ENCODE measurements around the gene TMEM131L.

Gene TMEM131L

DNA sequence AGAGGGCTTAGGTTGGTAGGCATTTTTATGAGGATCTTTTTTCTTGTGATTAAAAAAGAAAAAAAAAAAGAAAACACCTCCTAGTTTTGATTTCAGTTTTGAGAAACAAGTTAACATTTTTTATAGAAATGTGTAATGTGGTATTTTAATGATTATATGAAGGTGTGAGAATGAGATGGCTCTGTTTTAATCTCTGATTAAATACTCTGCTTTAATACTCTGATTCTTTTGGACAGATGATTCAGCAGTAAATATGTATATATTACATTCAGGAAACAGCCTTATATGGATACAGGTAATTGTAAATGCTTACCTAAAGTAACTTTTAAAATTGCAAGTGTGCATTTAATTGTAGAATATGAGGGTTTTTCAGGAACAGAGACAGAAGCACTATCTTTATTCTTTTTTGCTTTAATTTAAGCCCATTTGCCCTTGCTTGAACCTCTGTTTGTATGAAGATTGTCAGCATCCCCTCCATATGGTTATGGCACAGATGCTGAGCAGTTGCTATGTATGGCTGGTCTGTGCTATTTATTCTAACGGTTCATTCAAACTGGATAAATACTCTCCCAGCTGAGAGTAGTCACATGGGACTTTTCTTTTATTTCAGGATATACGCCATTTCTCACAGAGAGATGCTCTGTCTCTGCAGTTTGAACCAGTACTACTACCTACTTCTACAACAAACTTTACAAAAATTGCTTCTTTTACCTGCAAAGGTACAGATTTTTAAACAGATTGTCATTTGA, 117.0 kb downstream of the TMEM131L start:
- Histone ChIP-seq H3K9me3 (ENCODE audit: control insufficient read depth in 1 of 2, low read length in 2 of 2) (no peaks in the 10 kb centered on the region), H3K4me3 (ENCODE audit: low read depth in 1 of 2, low read length in 2 of 2) (no peak overlapping the region), H3K36me3 (ENCODE audit: control insufficient read depth in 1 of 2, insufficient read depth in 2 of 2, low read length in 2 of 2) (peaks cover 3% of the 10 kb centered on the region in 2 donors), H3K27me3 (ENCODE audit: control insufficient read depth in 1 of 2, insufficient read depth in 2 of 2, low read length in 2 of 2) (no peaks in the 10 kb centered on the region), H3K4me1 (ENCODE audit: control insufficient read depth in 1 of 2, insufficient read depth in 2 of 2, low read length in 2 of 2) (no peaks in the 10 kb centered on the region), H3K9ac (ENCODE audit: low read depth in 1 of 2, low read length in 2 of 2) (no peak overlapping the region), H3K27ac (ENCODE audit: low read depth, low read length) (no peak overlapping the region)

DNA sequence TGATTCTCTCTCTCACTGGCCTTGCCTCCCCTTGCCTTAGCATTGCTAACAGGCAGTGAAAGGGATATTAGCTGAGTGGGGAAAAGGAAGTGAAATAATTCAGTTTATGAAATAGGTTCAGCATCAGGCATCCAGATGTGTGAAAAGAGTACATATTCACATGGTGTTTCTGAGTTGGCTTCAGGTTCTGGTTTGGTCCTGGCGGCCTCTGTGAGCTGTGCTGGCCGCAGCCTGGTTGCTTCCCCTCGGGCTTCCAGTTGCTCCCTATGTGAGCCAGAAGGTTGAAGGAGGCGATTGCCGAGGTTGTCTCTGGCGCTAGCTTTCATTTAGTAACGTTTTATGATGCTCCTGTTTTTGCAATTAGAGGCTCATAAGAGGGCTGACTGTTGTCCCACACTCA, 118.9 kb downstream of the TMEM131L start:
- no peaks in the 10 kb centered on the region for H3K9me3 ChIP-seq (ENCODE audit: control insufficient read depth in 1 of 2, low read length in 2 of 2)

DNA sequence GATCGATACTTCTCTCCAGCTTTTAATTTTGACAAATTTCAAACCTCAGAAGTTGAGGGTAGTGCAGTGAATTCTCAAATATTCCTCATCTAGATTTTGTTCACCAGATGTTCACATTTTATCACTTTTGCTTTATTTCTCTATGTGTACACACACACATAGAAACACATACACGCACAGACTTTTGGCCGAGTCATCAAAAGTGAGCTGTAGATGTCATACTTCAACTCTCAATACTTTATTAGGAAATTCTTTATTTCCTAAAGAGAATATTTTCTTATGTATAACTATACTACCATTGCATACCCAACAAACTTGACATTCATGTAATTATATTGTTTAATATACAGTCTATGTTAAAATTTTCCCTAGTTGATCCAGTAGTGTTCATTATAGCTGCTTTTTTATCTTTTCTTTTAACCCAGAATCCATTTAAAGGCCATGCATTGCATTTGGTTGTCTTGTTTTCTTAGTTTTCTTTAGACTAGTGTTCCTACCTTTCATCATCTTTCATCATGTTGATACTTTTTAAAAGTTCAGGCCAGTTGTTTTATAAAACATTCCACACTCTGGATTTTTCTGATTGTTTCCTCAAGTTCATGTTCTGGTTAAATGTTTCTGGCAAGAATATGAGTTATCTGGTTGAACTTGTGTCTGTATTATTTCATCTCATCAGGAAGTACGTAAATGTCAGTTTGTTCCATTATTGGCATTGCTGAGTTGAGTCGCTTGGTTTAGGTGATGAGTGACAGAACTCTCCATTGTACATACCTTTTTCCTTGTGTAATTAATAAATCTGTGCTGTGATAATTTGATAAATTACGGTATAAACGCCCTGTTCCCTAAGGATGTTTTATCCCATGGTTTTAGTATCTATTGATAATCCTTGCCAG, 123.8 kb downstream of the TMEM131L start:
- H3K4me3 ChIP-seq (ENCODE audit: low read depth in 1 of 2, low read length in 2 of 2), result no peak overlapping the region
- H3K4me1 ChIP-seq (ENCODE audit: control insufficient read depth in 1 of 2, insufficient read depth in 2 of 2, low read length in 2 of 2), result no peaks in the 10 kb centered on the region
- H3K27me3 ChIP-seq (ENCODE audit: control insufficient read depth in 1 of 2, insufficient read depth in 2 of 2, low read length in 2 of 2), result no peaks in the 10 kb centered on the region
- H3K36me3 ChIP-seq (ENCODE audit: control insufficient read depth in 1 of 2, insufficient read depth in 2 of 2, low read length in 2 of 2), result peaks cover 0 to under 1% of the 10 kb centered on the region in 2 donors
- H3K9me3 ChIP-seq (ENCODE audit: control insufficient read depth in 1 of 2, low read length in 2 of 2), result no peaks in the 10 kb centered on the region
- H3K27ac ChIP-seq (ENCODE audit: low read depth, low read length), result no peak overlapping the region
- H3K9ac ChIP-seq (ENCODE audit: low read depth in 1 of 2, low read length in 2 of 2), result no peak overlapping the region

More for the DNA sequence above, 118.9 kb downstream of the TMEM131L start:
- H3K27ac ChIP-seq (ENCODE audit: low read depth, low read length), result no peak overlapping the region
- no peak overlapping the region for H3K9ac ChIP-seq (ENCODE audit: low read depth in 1 of 2, low read length in 2 of 2)
- H3K27me3 ChIP-seq (ENCODE audit: control insufficient read depth in 1 of 2, insufficient read depth in 2 of 2, low read length in 2 of 2), result no peaks in the 10 kb centered on the region
- H3K36me3 ChIP-seq (ENCODE audit: control insufficient read depth in 1 of 2, insufficient read depth in 2 of 2, low read length in 2 of 2), result peaks cover 3% of the 10 kb centered on the region in 2 donors
- H3K4me1 ChIP-seq (ENCODE audit: control insufficient read depth in 1 of 2, insufficient read depth in 2 of 2, low read length in 2 of 2), result no peaks in the 10 kb centered on the region
- no peak overlapping the region for H3K4me3 ChIP-seq (ENCODE audit: low read depth in 1 of 2, low read length in 2 of 2)

DNA sequence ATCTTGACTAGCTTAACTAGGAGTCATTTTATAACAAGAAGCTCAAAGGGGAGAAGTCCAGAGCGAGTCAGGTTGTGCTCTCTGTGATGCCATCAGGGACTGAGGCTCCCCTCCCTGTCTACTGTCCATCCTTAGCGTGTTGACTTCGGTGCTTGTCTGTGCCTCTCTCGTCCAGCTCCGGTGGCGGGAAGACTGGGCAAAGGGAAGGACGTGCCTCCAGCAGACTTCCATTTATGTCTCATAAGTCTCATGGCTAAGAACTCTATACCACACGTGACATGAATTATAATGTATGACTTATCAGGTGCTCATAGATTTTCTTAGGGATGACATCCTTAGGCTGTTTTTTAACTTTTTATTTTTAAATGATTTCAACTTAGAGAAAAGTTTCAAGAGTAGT, 125.3 kb downstream of the TMEM131L start:
- Histone ChIP-seq H3K9me3 (ENCODE audit: control insufficient read depth in 1 of 2, low read length in 2 of 2) (no peaks in the 10 kb centered on the region), H3K27me3 (ENCODE audit: control insufficient read depth in 1 of 2, insufficient read depth in 2 of 2, low read length in 2 of 2) (no peaks in the 10 kb centered on the region), H3K36me3 (ENCODE audit: control insufficient read depth in 1 of 2, insufficient read depth in 2 of 2, low read length in 2 of 2) (peaks cover 6 to 8% of the 10 kb centered on the region in 2 donors), H3K4me1 (ENCODE audit: control insufficient read depth in 1 of 2, insufficient read depth in 2 of 2, low read length in 2 of 2) (no peaks in the 10 kb centered on the region), H3K4me3 (ENCODE audit: low read depth in 1 of 2, low read length in 2 of 2) (no peak overlapping the region), H3K9ac (ENCODE audit: low read depth in 1 of 2, low read length in 2 of 2) (no peak overlapping the region), H3K27ac (ENCODE audit: low read depth, low read length) (no peak overlapping the region)

DNA sequence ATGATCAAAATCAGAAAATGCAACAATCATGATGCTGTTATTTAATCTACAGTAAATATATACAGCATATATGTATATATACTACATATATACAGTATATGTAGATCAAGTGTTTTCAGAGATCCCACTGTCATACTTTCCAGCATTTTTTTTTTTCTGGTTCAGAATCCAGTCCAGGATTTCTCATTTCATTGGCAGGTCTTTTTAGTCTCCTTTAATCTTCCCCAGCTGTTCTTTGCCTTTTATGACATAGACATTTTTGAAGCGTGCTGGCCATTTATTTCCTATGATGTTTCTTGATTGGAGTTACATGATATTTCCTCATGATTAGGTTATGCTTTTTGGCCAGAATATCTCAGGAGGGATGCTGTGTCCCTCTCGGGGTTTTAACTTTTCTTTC, 125.9 kb downstream of the TMEM131L start:
- Histone ChIP-seq H3K27ac (ENCODE audit: low read depth, low read length) (no peak overlapping the region), H3K27me3 (ENCODE audit: control insufficient read depth in 1 of 2, insufficient read depth in 2 of 2, low read length in 2 of 2) (no peaks in the 10 kb centered on the region), H3K4me3 (ENCODE audit: low read depth in 1 of 2, low read length in 2 of 2) (no peak overlapping the region), H3K36me3 (ENCODE audit: control insufficient read depth in 1 of 2, insufficient read depth in 2 of 2, low read length in 2 of 2) (peaks cover 8 to 10% of the 10 kb centered on the region in 2 donors), H3K4me1 (ENCODE audit: control insufficient read depth in 1 of 2, insufficient read depth in 2 of 2, low read length in 2 of 2) (no peaks in the 10 kb centered on the region), H3K9me3 (ENCODE audit: control insufficient read depth in 1 of 2, low read length in 2 of 2) (no peaks in the 10 kb centered on the region), H3K9ac (ENCODE audit: low read depth in 1 of 2, low read length in 2 of 2) (no peak overlapping the region)

DNA sequence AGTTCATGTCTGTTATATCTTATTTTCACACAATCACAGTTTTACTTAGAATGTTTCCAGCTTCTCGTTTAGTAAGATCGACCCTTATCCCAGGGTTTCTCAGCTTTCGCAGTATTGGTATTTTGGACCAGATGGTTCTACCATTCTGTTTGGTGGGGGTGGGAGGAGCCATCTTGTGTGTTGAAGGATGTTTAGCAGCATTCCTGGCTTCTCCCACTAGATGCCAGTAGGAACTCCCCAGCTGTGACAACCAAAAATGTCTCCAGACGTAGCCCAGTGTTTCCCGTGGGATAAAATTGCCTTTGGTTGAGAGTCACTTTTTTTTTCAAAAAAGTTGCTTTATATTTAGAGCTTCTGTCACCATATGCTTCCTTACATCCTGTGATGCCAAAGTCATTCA, 127.0 kb downstream of the TMEM131L start:
- peaks cover 8 to 10% of the 10 kb centered on the region in 2 donors for H3K36me3 ChIP-seq (ENCODE audit: control insufficient read depth in 1 of 2, insufficient read depth in 2 of 2, low read length in 2 of 2)

DNA sequence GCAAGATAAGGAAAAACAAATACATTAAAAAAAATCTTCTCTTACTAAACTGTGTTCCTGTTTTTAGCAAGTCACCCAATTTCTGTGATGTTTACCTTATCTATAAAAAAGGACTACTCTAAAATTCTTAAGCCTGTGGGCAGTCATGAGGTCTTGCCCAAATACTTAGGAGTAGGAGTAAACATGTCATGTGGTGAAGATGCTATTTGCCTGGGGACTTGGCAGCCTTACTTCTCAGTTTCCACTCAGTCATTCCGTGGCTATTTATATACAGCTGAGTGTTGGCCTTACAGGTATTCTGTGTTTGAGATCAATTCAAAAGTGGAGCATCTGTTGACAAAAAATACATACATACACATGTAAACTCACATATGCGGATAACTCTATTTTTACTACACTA, 128.1 kb downstream of the TMEM131L start:
- H3K27ac ChIP-seq (ENCODE audit: low read depth, low read length), result no peak overlapping the region
- no peaks in the 10 kb centered on the region for H3K27me3 ChIP-seq (ENCODE audit: control insufficient read depth in 1 of 2, insufficient read depth in 2 of 2, low read length in 2 of 2)
- no peak overlapping the region for H3K9ac ChIP-seq (ENCODE audit: low read depth in 1 of 2, low read length in 2 of 2)
- no peak overlapping the region for H3K4me3 ChIP-seq (ENCODE audit: low read depth in 1 of 2, low read length in 2 of 2)
- no peaks in the 10 kb centered on the region for H3K4me1 ChIP-seq (ENCODE audit: control insufficient read depth in 1 of 2, insufficient read depth in 2 of 2, low read length in 2 of 2)
- H3K9me3 ChIP-seq (ENCODE audit: control insufficient read depth in 1 of 2, low read length in 2 of 2), result no peaks in the 10 kb centered on the region
- H3K36me3 ChIP-seq (ENCODE audit: control insufficient read depth in 1 of 2, insufficient read depth in 2 of 2, low read length in 2 of 2), result peaks cover 10 to 15% of the 10 kb centered on the region in 2 donors

More for the DNA sequence above, 127.0 kb downstream of the TMEM131L start:
- Histone ChIP-seq H3K9me3 (ENCODE audit: control insufficient read depth in 1 of 2, low read length in 2 of 2) (no peaks in the 10 kb centered on the region), H3K4me3 (ENCODE audit: low read depth in 1 of 2, low read length in 2 of 2) (no peak overlapping the region), H3K9ac (ENCODE audit: low read depth in 1 of 2, low read length in 2 of 2) (no peak overlapping the region), H3K27me3 (ENCODE audit: control insufficient read depth in 1 of 2, insufficient read depth in 2 of 2, low read length in 2 of 2) (no peaks in the 10 kb centered on the region), H3K4me1 (ENCODE audit: control insufficient read depth in 1 of 2, insufficient read depth in 2 of 2, low read length in 2 of 2) (no peaks in the 10 kb centered on the region), H3K27ac (ENCODE audit: low read depth, low read length) (no peak overlapping the region)

DNA sequence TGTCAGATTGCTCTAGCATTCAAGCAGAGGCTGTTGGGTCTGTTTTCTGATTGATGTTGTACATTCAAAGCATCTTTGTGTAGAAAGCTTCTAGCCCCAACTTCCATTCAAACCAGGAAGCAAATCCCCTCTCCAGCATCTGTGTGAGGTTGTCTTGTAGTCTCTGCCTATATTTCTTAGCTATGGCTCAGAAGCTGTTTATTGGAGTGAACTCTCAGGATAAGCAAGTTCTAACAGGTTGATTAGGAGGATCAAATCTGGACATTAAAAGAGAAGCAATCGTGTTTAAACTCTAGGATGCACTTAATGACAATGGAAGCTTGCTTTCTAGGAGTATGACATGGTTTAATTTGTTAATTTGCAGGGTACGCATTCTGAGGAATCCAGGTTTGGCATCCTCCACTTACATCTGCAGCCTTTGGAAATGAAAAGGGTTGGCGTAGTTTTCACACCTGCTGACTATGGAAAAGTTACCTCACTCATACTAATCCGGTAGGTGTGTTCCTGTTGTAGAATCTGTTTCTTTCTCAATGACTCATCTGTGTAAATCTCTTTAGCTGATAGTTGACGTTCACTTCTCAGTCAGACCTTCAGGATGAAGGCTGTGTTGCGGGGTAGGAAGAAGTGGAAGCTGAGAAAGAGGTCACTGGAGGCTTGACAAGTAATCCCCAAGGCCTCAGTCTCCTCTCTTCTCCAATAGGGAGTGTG, 129.9 kb downstream of the TMEM131L start:
- Histone ChIP-seq H3K27me3 (ENCODE audit: control insufficient read depth in 1 of 2, insufficient read depth in 2 of 2, low read length in 2 of 2) (no peaks in the 10 kb centered on the region), H3K9ac (ENCODE audit: low read depth in 1 of 2, low read length in 2 of 2) (no peak overlapping the region), H3K27ac (ENCODE audit: low read depth, low read length) (no peak overlapping the region), H3K4me1 (ENCODE audit: control insufficient read depth in 1 of 2, insufficient read depth in 2 of 2, low read length in 2 of 2) (no peaks in the 10 kb centered on the region), H3K4me3 (ENCODE audit: low read depth in 1 of 2, low read length in 2 of 2) (no peak overlapping the region), H3K36me3 (ENCODE audit: control insufficient read depth in 1 of 2, insufficient read depth in 2 of 2, low read length in 2 of 2) (peaks cover 11 to 16% of the 10 kb centered on the region in 2 donors), H3K9me3 (ENCODE audit: control insufficient read depth in 1 of 2, low read length in 2 of 2) (no peaks in the 10 kb centered on the region)

DNA sequence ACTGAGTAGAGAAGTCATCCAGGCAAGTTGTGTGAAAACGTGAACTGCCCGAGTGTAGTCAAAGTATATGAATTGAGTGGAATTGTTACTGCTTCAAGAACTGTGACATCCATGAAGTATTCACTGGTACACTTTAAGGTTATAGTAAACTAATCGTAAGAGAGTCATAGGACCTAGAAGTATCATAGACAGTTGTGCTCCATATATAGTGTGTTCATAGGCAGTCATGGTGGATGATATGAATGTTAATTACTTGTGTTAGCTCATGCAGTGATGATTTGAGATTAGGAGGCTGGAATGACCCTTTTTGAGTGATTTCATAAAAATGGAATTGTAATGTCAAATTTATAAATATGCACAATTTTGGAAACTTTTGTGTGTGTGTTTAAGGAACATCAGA, 136.6 kb downstream of the TMEM131L start:
- H3K27me3 ChIP-seq (ENCODE audit: control insufficient read depth in 1 of 2, insufficient read depth in 2 of 2, low read length in 2 of 2), result no peaks in the 10 kb centered on the region
- no peak overlapping the region for H3K9ac ChIP-seq (ENCODE audit: low read depth in 1 of 2, low read length in 2 of 2)
- H3K9me3 ChIP-seq (ENCODE audit: control insufficient read depth in 1 of 2, low read length in 2 of 2), result no peaks in the 10 kb centered on the region
- no peak overlapping the region for H3K4me3 ChIP-seq (ENCODE audit: low read depth in 1 of 2, low read length in 2 of 2)
- H3K4me1 ChIP-seq (ENCODE audit: control insufficient read depth in 1 of 2, insufficient read depth in 2 of 2, low read length in 2 of 2), result no peaks in the 10 kb centered on the region
- no peak overlapping the region for H3K27ac ChIP-seq (ENCODE audit: low read depth, low read length)
- H3K36me3 ChIP-seq (ENCODE audit: control insufficient read depth in 1 of 2, insufficient read depth in 2 of 2, low read length in 2 of 2), result peaks cover 5 to 22% of the 10 kb centered on the region in 2 donors

DNA sequence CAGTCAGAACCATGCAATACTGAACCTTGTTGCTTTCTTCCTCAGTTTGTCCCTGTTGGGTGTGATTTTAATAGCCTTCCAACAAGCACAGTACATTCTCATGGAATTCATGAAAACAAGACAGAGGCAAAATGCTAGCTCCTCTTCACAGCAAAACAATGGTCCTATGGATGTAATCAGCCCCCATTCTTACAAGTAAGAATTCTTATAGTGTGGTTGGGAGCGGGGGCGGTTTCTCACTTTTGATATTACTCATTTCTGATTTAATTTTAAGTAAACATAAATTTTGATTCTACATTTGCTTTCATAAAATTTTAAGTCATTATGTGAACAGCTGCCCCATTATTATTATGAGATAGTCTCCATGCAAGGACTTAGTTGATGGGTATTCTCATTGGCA, 137.1 kb downstream of the TMEM131L start:
- Histone ChIP-seq H3K9ac (ENCODE audit: low read depth in 1 of 2, low read length in 2 of 2) (no peak overlapping the region), H3K4me3 (ENCODE audit: low read depth in 1 of 2, low read length in 2 of 2) (no peak overlapping the region), H3K4me1 (ENCODE audit: control insufficient read depth in 1 of 2, insufficient read depth in 2 of 2, low read length in 2 of 2) (no peaks in the 10 kb centered on the region), H3K27me3 (ENCODE audit: control insufficient read depth in 1 of 2, insufficient read depth in 2 of 2, low read length in 2 of 2) (no peaks in the 10 kb centered on the region), H3K27ac (ENCODE audit: low read depth, low read length) (no peak overlapping the region), H3K36me3 (ENCODE audit: control insufficient read depth in 1 of 2, insufficient read depth in 2 of 2, low read length in 2 of 2) (peaks cover 5 to 22% of the 10 kb centered on the region in 2 donors), H3K9me3 (ENCODE audit: control insufficient read depth in 1 of 2, low read length in 2 of 2) (no peaks in the 10 kb centered on the region)
